ENCODE results near the gene IGSF6. TPM values are rescaled to one million over a fixed set of nuclear protein-coding genes. Genes with fewer than 3 reads are reported as not detected.
"Not testable (repeated sequence)": the region's sequence is repeated elsewhere in the genome, so short reads cannot be mapped to it uniquely, and the experiment has no call there.

The IGSF6 gene
- total RNA-seq, 2 donors from 2014 or later: not detected

- H3K27me3 Mint-ChIP-seq: no peaks in the 10 kb centered on the region
These were observed 38.6 kb downstream of the IGSF6 start for GRCh38 chr16:21613781-21614180.

DNA sequence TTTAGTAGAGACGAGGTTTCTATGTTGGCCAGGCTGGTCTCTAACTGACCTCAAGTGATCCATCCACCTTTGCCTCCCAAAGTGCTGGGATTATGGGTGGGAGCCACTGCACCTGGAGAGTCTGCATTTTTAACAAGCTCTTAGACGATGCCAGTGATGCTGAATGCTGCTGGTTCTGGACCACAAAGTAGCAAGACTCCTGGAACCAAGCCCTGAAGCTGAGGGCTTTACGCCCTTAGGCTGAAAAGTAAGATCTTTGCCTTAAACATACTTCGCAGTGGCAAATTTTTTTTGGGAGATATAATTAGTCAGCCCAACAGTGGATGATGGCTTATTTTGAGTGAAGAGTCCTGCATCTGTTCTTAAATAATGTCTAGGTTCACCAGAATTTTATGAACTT, 39.0 kb downstream of the IGSF6 start:
- H3K4me3 Mint-ChIP-seq: no peak overlapping the region
- no peaks in the 10 kb centered on the region for H3K27me3 Mint-ChIP-seq
- peaks cover 12% of the 10 kb centered on the region for H3K36me3 Mint-ChIP-seq
- H3K4me1 Mint-ChIP-seq (ENCODE audit: low read depth in 2 of 2): peaks cover 49 to 79% of the 10 kb centered on the region in 2 donors
- DNase-seq (ENCODE audit: low spot score) (no peak), ATAC-seq (no peak)
- no peak overlapping the region for H3K27ac Mint-ChIP-seq
- H3K9me3 Mint-ChIP-seq: no peaks in the 10 kb centered on the region

More at GRCh38 chr16:21613781-21614180, 38.6 kb downstream of the IGSF6 start:
- no peak for DNase-seq (ENCODE audit: low spot score)
- Mint-ChIP-seq H3K4me3 (no peak overlapping the region), H3K36me3 (peaks cover 12% of the 10 kb centered on the region), H3K9me3 (no peaks in the 10 kb centered on the region), H3K27ac (no peak overlapping the region), H3K4me1 (ENCODE audit: low read depth in 2 of 2) (peaks cover 45 to 75% of the 10 kb centered on the region in 2 donors)
- no peak for ATAC-seq

DNA sequence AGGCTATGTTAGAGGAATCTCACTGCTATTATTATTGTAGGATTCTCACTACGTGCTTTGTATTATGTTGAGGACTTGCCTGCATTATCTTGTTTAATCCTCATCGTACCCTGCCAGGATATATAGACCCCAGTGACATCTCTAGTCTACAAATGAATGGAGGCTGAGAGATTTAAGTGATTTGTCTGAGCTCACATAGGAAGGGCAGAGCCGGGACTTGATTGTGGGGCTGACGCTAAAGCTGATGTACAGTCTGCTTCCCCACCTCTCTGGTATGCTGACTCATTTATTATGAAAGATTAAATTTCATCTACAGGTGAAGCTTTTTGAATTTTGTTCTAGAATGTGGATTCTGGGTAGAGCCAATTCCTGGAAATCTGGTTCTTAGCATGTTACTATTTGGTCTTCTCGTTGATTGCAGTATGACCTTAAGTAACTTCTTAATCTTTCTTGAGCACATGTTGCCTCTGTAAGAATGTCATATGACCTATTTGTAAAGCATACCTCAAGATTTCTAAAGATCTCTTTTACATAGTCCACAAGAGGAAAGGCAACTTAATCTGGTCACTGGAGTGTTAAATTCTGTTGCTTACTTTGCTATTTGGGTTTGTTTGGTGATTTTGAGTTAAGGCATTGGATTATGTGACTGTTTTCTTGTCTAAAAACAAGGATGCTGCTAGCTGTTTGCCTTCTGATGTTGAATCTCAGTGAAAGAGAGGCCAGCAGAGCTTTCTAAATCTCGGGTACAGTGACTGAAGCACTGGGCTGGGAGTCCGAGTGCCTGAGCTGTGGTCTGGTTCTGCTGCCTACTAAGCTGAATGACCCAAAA, 40.6 kb downstream of the IGSF6 start:
- peaks cover 47 to 77% of the 10 kb centered on the region in 2 donors for H3K4me1 Mint-ChIP-seq (ENCODE audit: low read depth in 2 of 2)
- peak; percentile 57 to 63 for ATAC-seq
- H3K27me3 Mint-ChIP-seq: no peaks in the 10 kb centered on the region
- peak overlapping the region; percentile 28 for H3K4me3 Mint-ChIP-seq
- DNase-seq (ENCODE audit: low spot score): no peak
- H3K36me3 Mint-ChIP-seq: peaks cover 6% of the 10 kb centered on the region
- peak overlapping the region; percentile 49 to 79 for H3K27ac Mint-ChIP-seq
- H3K9me3 Mint-ChIP-seq: no peaks in the 10 kb centered on the region

GRCh38 chr16:21611198-21611555, 41.2 kb downstream of the IGSF6 start:
- Mint-ChIP-seq H3K4me3 (peak overlapping the region; percentile 28), H3K36me3 (peaks cover 6% of the 10 kb centered on the region), H3K9me3 (no peaks in the 10 kb centered on the region), H3K4me1 (ENCODE audit: low read depth in 2 of 2) (peaks cover 43 to 71% of the 10 kb centered on the region in 2 donors), H3K27ac (peak overlapping the region; percentile 49 to 79), H3K27me3 (no peaks in the 10 kb centered on the region)
- ATAC-seq (peak in 1 of 2 donors; percentile 58), DNase-seq (ENCODE audit: low spot score) (no peak)

DNA sequence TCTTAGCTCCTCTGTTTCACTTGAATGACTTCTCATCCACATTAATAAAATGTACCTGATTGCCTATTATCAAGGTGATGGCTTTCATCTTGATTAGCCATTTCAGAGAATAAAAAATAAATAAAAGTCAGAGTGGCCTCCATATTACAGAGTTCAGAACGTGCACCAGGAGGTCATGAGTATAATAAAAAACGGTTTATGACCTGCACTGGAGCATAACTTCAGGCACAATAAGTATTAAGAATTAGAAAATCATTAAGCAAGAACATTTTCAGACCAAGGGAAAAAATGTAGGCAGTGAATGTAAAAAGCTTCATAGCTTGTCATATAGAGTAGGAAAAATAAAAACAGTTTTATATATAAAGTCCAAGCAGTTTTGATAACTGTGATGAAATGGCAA, 41.6 kb downstream of the IGSF6 start:
- Mint-ChIP-seq H3K4me3 (no peak overlapping the region), H3K27ac (peak overlapping the region in 1 of 2 donors; percentile 79), H3K36me3 (peaks cover 6% of the 10 kb centered on the region), H3K9me3 (no peaks in the 10 kb centered on the region), H3K27me3 (no peaks in the 10 kb centered on the region), H3K4me1 (ENCODE audit: low read depth in 2 of 2) (peaks cover 39 to 67% of the 10 kb centered on the region in 2 donors)
- DNase-seq (ENCODE audit: low spot score) (no peak), ATAC-seq (no peak)

DNA sequence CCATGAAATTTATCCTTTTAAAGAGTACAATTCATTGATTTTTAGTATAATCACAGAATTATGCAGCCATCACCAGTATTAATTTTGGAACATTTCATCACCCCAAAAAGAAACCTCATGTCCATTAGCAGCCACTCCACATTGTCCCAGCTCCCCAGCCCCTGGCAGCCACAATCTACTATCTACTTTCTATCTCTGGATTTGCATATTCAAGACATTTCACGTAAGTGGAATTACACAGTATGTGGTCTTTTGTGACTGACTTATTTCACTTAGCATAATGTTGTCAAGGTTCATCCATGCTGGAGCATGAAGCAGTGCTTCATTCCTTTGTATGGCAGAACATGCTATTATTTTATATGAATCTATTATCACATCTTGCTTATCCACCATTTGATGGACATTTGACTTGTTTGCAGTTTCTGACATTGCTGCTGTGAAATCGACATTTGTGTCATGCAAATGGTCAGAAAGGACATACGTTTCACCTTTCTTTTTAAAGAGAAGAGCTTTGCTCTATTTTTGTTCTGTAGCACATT, 42.3 kb downstream of the IGSF6 start:
- Mint-ChIP-seq H3K27ac (peak overlapping the region; percentile 21 to 88), H3K9me3 (no peaks in the 10 kb centered on the region), H3K4me3 (peak overlapping the region; percentile 58), H3K27me3 (no peaks in the 10 kb centered on the region), H3K36me3 (peaks cover 6% of the 10 kb centered on the region), H3K4me1 (ENCODE audit: low read depth in 2 of 2) (peaks cover 37 to 61% of the 10 kb centered on the region in 2 donors)
- DNase-seq (ENCODE audit: low spot score): no peak
- no peak for ATAC-seq

- H3K9me3 Mint-ChIP-seq: no peaks in the 10 kb centered on the region
- H3K36me3 Mint-ChIP-seq: no peaks in the 10 kb centered on the region
- H3K4me3 Mint-ChIP-seq: peak overlapping the region; percentile 58
- DNase-seq (ENCODE audit: low spot score): peak; percentile 68
- peaks cover 43 to 58% of the 10 kb centered on the region in 2 donors for H3K4me1 Mint-ChIP-seq (ENCODE audit: low read depth in 2 of 2)
- peak overlapping the region; percentile 21 to 88 for H3K27ac Mint-ChIP-seq
- peak; percentile 85 to 89 for ATAC-seq
- no peaks in the 10 kb centered on the region for H3K27me3 Mint-ChIP-seq
These were observed 43.6 kb downstream of the IGSF6 start for GRCh38 chr16:21608639-21609328.

DNA sequence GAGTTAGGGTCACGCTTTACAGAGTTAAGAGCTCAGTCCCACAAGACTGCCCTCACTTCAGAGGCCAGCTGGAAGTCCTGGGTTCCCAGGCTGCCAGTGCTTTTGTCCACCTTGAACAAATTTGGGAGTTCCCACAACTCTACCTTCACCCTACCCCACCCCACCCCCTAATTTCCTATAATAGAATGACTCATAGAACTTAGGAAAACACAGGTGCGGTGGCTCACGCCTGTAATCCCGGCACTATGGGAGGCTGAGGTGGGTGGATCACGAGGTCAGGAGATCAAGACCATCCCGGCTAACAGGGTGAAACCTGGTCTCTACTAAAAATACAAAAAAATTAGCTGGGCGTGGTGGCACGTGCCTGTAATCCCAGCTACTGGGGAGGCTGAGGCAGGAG, 46.6 kb downstream of the IGSF6 start:
- peaks cover 45 to 54% of the 10 kb centered on the region in 2 donors for H3K4me1 Mint-ChIP-seq (ENCODE audit: low read depth in 2 of 2)
- not testable (repeated sequence) for H3K4me3 Mint-ChIP-seq; H3K27ac Mint-ChIP-seq; H3K9me3 Mint-ChIP-seq; H3K36me3 Mint-ChIP-seq; DNase-seq (ENCODE audit: low spot score); H3K27me3 Mint-ChIP-seq; ATAC-seq

DNA sequence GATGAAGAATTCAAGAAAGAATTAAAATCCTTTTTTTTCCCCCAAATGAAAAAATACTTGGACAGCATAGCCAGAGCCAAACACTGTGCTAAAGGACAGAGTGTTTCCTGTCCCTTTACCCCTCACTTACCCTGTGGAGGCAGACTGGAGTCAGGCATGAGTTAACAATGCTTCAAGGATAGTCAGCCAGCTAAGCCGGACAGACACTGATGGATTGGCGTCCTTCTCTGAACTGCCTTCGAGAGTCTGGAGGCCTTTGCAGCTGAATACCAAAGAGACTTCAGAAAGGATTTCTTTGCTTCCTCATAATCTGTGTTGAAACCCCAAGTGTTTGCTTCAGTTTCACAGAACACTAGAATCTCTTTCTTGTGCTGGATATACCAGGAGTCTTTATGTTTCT, 48.5 kb downstream of the IGSF6 start:
- ATAC-seq: no peak
- Mint-ChIP-seq H3K9me3 (no peaks in the 10 kb centered on the region), H3K36me3 (no peaks in the 10 kb centered on the region), H3K4me1 (ENCODE audit: low read depth in 2 of 2) (peaks cover 36 to 44% of the 10 kb centered on the region in 2 donors), H3K4me3 (no peak overlapping the region), H3K27me3 (no peaks in the 10 kb centered on the region), H3K27ac (peak overlapping the region in 1 of 2 donors; percentile 39)
- DNase-seq (ENCODE audit: low spot score): no peak

- Mint-ChIP-seq H3K36me3 (no peaks in the 10 kb centered on the region), H3K4me3 (no peak overlapping the region), H3K27ac (peak overlapping the region in 1 of 2 donors; percentile 39), H3K27me3 (no peaks in the 10 kb centered on the region), H3K9me3 (no peaks in the 10 kb centered on the region), H3K4me1 (ENCODE audit: low read depth in 2 of 2) (peaks cover 33 to 44% of the 10 kb centered on the region in 2 donors)
- ATAC-seq (no peak), DNase-seq (ENCODE audit: low spot score) (no peak)
These were observed 49.6 kb downstream of the IGSF6 start for GRCh38 chr16:21602785-21603184.

DNA sequence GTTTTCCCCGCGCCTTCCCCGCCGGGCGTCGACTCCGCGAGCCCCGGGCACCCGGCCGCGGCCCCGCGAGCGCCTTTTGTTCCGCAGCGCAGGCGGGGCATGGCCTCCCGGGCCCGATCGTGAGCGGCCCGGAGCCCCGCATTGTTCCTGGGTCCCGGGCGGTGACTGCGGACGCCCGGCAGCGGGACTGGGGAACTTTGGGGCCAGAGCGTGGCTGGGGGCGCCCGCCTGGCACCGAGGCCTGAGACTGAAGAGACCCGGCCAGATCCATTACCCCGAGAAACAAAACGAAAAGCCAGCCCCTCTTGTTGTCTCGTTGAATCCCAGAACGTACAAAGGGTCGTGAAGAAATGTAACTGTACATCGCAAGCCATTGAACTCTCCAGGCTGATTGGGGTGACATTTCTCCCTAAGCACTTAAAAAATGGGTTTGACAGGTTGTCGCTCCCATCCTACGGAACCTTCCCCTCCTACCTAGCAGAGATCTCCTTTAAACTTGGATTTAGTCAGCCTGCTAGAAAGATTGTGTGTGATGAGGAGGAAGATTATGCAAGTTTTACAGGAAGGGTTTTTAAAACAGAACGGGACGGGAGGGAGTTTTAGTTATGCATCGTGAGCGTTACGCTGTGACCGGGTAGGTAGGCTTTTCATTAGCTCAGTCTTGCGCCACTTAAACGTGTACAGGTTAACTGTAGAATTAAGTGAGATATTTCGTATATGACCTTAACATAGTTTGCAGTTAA, 52.2 kb downstream of the IGSF6 start:
- peak overlapping the region; percentile 100 for H3K4me3 Mint-ChIP-seq
- DNase-seq (ENCODE audit: low spot score) (peak; percentile 61), ATAC-seq (peak in 1 of 2 donors; percentile 36)
- peak overlapping the region; percentile 89 to 90 for H3K27ac Mint-ChIP-seq
- peaks cover 35 to 42% of the 10 kb centered on the region in 2 donors for H3K4me1 Mint-ChIP-seq (ENCODE audit: low read depth in 2 of 2)
- H3K36me3 Mint-ChIP-seq: no peaks in the 10 kb centered on the region
- H3K27me3 Mint-ChIP-seq: no peaks in the 10 kb centered on the region
- H3K9me3 Mint-ChIP-seq: no peaks in the 10 kb centered on the region

DNA sequence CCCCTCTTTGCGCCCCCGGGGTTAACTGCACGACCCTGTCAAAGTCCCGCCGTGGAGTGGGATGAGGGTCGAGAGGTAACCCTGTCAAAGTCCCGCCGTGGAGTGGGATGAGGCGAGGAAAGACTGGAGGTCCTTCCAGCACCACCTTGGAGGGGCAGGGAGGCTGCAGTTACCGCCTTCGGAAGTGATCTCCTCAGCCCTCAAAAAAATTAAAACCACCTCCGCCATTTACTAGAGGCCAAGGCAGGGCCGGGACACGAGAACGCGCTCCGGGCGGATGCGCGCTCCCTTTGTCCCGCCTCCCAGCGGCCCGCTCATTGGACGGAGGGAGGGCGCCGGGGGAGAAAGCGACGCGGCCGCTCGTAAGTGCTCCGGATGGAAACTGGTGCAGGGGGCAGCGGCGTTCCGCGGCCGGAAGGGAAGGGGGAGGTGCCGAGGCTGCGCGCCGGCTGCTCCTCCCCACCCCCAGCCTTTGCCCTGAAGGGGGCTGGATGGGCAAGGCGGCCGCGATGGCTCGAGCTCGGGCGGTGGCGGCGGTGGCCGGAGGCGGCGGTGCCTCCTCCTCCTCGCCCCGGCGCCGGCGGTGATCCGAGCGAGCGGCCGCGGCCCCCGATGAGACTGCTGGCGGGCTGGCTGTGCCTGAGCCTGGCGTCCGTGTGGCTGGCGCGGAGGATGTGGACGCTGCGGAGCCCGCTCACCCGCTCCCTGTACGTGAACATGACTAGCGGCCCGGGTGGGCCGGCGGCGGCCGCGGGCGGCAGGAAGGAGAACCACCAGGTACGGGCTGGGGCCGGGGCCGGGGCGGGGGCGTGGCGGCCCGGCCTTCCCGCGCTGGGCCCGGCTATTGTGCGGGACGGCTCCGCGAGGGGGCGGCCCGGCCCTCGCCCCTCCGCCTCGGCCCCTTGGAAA, 53.0 kb downstream of the IGSF6 start, which contains the start of gene METTL9:
Gene METTL9, plus strand, starts transcription at position 456 of the 909 bp plus-strand sequence. Its CDS starts 157 bp downstream, at position 613.
- no peaks in the 10 kb centered on the region for H3K36me3 Mint-ChIP-seq
- peaks cover 33 to 40% of the 10 kb centered on the region in 2 donors for H3K4me1 Mint-ChIP-seq (ENCODE audit: low read depth in 2 of 2)
- H3K27me3 Mint-ChIP-seq: no peaks in the 10 kb centered on the region
- peak; percentile 97 to 98 for ATAC-seq
- peak; percentile 97 for DNase-seq (ENCODE audit: low spot score)
- H3K4me3 Mint-ChIP-seq: peak within 1 kb of the TSS; percentile 100
- H3K9me3 Mint-ChIP-seq: no peaks in the 10 kb centered on the region
- H3K27ac Mint-ChIP-seq: peak within 1 kb of the TSS; percentile 90 to 92

Measured in natural killer cell treated with Interleukin-12 subunit alpha and Interleukin-12 subunit beta and Interleukin-15 and Interleukin-18, amount 100 ng/mL, for 72 hours (primary cell).